ENCODE data around the gene PROKR1. TPM values are rescaled to one million over a fixed set of nuclear protein-coding genes. Genes with fewer than 3 reads are reported as not detected.

PROKR1 gene
- not detected in 5 replicates for total RNA-seq (2022; extraction: Qiagen RNA extraction; ENCODE audit: low read depth)

DNA sequence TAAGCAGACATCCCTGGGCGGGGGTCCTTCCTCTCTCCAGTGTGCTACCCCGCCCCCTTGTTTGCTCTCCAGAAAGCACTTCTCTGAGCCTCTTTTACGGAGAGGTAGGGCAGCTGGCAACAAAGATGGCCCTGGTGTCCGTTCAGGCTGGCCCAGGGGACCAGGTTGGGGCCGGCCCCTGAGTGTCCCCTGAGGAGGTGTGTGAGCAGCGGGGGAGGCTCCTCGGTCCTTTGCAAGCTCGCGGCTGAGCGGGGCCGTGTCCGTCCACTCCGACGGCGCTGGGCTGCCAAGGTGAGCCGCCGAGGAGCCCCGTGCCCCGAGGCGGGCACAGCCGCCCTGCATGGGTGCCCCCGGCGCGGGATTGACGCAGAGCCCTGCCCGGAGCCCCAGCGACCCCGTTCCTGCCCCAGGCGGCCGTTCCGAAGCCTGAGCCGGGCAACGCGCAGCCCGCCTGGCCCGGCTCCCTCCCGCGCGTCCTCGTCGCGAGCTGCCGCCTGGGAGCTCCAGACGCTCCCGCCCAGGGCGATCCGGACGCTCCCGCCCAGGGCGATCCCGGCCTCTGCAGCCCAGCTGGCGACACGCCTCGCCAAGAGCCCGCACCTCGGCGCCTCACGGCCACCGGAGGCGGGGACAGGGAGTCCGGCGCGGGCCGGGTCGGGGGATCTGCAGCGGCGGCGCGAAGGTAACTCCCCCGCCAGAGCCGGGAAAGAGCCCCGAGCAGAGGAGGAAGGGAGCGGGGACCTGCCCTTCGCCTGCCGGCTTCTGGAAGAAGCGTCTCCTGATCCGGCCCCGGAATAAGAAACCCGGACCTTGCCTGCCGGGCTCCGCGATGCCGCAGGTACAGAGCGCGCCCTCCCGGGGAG lies at the start of gene PROKR1:
PROKR1 (plus strand) TSS at position 569 of the 863 bp plus-strand sequence. CDS start 2,243 bp downstream, outside the sequence.

Other genes starting within 250 kb of the PROKR1 start
- gene FBXO48, start 176.3 kb upstream of the PROKR1 start, total RNA-seq (2022; extraction: Qiagen RNA extraction; ENCODE audit: low read depth), result 0.35 to 0.71 TPM (median 0.56 TPM) in 5 replicates
- gene APLF, start 176.0 kb upstream of the PROKR1 start, total RNA-seq (2022; extraction: Qiagen RNA extraction; ENCODE audit: low read depth), result 0.55 to 0.79 TPM (median 0.75 TPM) in 5 replicates
- gene ARHGAP25, start 91.2 kb downstream of the PROKR1 start, total RNA-seq (2022; extraction: Qiagen RNA extraction; ENCODE audit: low read depth), result 0.14 to 0.39 TPM (median 0.29 TPM) in 4 of 5 replicates, not detected in the other
- not detected in 5 replicates for gene BMP10, start 227.8 kb downstream of the PROKR1 start, total RNA-seq (2022; extraction: Qiagen RNA extraction; ENCODE audit: low read depth)

All from A549 treated with ZK216348 at 1 μM for 4 hours (cell line).